Mucosa of gallbladder (tissue), 1 donor: ENCODE data around the gene PPP1CB. TPM values are rescaled to one million over a fixed set of nuclear protein-coding genes. Genes with fewer than 3 reads are reported as not detected.
"Not testable (repeated sequence)": the region's sequence is repeated elsewhere in the genome, so short reads cannot be mapped to it uniquely, and the experiment has no call there.

Experiments used
- DNase-seq: peaks from one replicate; pipeline ENCODE4 v3.0.0-alpha.2; 2020; ENCODE audit warnings: low spot score
- total RNA-seq: library from RNA; stranded (reverse); gene quantifications from one replicate; pipeline ENCODE4 v1.2.1, GENCODE V29; 2021
- donor health status: DM: no; HTN: no; CAD: no.

Gene PPP1CB
- total RNA-seq, 1 donor from 2014 or later = 395 TPM

GRCh38 chr2:28778392-28778791, 26.8 kb downstream of the PPP1CB start:
- DNase-seq = no peak

GRCh38 chr2:28779001-28779400, 27.4 kb downstream of the PPP1CB start:
- no peak for DNase-seq

DNA sequence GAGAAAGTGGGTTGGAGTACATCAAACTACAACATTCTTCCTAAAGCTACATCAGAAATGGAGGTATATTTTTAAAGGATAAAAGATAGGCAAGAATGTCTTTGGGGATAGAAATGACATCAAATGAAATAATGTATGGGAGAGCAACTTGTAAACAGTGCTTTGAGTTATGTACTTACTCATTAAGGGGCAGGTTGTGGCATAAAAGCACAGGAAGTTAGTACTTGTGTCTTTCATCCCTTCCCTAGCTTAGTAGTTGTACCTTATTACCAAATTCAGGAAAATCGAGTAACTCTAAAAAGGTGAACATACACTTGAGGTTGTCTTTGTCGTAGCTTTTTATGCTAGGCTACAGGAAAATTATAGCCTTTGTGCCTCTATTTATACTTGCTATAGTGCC, 28.9 kb downstream of the PPP1CB start:
- no peak for DNase-seq

DNA sequence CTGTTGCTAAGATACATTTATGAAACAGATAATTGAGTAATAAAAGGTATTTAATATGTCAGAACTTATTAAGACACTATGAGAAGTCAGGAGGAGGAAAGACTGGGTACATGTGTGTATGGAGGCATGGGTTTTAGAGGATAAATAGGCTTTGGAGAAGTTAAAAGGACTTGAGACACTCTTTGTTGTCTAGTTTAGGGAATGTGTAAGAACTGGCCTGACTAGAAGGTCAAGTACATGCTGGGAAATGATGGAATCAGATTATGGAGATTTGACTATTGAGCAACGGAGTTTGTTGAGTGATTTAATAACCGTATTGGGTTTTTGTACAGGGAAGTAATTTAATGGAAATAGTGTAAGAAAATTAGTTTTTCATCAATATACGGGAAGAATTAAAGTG, 30.8 kb downstream of the PPP1CB start:
- no peak for DNase-seq

- not testable (repeated sequence) for DNase-seq
These were observed 32.9 kb downstream of the PPP1CB start for GRCh38 chr2:28784570-28784969.

- no peak for DNase-seq
These were observed 45.0 kb downstream of the PPP1CB start for GRCh38 chr2:28796620-28797019.

- no peak for DNase-seq
These were observed 50.1 kb downstream of the PPP1CB start for GRCh38 chr2:28801726-28802125.

DNA sequence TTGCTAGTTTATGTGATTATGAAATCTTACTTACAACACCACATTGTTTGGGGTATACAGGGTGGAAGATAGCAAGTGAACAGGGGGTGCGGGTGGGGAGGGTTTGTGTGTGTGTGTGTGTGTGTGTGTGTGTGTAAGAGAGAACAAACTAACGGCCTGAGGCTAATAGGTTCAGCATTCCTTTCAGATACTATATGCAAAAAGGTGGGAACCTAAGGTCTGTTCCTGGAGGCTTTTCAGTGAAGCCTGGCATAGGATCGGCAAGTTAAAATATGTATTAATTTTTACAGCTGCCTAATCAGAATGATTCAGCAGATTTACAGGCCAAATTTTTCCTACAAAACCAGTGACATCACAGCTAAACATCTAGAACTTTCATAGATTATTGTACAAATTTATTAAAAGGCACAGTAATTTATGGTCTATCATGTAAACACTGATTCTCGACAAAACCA, 51.4 kb downstream of the PPP1CB start:
- DNase-seq = no peak

GRCh38 chr2:28809927-28810326, 58.3 kb downstream of the PPP1CB start:
- DNase-seq = no peak

DNA sequence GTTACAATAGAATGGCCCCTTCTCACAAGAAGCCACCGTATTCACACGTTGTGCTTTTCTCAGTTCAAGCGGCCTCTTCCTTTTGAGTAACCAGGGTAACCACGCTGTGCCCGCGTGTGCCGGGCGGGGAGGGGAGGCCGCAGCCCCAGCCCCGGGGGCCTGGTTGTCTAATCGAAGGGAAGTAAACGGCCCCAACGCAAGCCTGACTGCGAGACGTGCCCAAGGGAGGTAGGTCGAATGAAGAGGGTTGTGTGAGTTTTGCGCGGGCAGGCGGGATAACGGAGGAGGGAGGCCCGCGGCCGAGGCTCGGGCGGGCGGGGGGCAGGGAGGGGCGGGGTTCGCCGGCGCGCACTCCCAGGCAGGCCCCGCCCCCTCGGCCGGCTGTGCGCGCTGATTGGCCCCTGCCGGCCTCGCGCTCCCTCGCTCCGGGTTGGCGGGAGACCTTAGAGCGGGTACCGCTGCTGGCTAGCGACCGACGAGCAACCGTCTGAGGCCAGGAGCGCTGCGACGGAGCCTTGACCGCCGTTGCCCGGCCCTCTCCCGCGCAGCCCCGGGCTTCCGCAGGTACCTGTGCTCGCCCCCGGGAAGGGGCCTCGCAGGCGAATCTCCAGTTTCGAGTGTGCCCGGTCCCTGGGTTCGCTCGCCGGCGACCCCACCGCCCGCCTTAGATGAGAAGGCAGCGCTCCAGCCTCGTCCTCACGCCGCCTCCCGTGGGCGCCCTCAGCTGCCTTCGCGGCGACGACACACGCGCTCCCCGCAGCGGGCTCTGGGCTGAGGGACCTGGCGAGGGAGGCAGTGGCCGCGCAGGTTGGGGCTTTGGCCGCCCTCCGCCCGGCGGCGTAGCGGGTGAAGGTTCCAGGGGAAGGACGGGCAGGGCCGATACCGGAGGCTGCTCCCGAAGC, 59.0 kb downstream of the PPP1CB start, which contains the start of gene SPDYA:
TSS of gene SPDYA (plus strand) at position 451 of the 902 bp plus-strand sequence. CDS start 5,181 bp downstream, outside the sequence.
- peak; percentile 66 for DNase-seq

DNA sequence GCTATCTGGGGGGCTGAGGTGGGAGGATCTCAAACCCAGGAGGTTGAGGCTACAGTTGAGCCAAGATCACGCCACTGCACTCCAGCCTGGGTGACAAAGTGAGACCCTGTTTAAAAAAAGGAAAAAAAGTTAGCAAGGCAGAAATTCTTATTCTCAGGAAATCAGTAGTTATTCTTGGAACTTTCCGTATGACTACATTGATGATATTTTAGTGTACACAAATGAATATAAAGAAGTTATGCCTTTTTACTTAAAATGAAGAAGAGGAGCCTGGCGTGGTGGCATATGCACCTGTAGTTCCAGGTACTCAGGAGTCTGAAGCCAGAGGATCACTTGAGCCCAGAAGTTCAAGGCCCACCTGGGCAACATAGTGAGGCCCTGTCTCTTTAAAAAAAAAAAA, 66.4 kb downstream of the PPP1CB start:
- DNase-seq = no peak

- DNase-seq = peak; percentile 65
These were observed 69.8 kb downstream of the PPP1CB start for GRCh38 chr2:28821295-28821958.

DNA sequence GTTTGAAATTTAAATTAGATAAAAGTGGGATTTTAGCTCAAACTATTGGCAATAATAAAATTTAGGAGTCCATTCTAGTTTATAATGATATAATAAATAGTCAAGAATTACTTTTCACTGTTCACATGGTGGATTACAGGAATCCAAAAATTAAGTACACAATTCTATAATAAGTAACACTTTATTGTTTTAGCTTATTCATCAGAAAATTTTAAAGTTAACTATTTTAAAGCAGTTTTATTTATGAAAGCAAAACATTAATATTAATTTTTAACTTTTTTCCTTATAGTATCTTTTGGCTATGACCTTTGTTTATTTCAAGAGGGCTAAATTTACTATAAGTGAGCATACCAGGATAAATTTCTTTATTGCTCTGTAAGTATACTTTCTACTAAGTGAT, 70.4 kb downstream of the PPP1CB start:
- no peak for DNase-seq

DNA sequence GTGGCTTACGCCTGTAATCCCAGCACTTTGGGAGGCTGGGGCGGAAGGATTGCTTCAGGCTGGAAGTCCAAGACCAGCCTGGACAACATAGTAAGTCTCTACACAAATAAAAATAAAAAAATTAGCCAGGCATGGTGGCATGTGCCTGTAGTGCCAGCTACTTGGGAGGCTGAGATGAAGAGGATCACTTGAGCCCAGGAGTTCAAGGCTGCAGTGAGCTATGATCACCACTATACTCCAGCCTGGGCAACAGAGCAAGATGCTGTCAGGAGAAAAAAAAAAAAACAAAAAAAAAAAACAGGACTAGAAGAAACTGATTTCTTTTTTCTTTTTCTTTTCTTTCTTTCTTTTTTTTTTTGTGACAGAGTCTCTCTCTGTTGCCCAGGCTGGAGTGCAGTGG, 72.6 kb downstream of the PPP1CB start:
- no peak for DNase-seq

- DNase-seq = no peak
These were observed 73.2 kb downstream of the PPP1CB start for GRCh38 chr2:28824870-28825269.

GRCh38 chr2:28828382-28828781, 76.8 kb downstream of the PPP1CB start:
- no peak for DNase-seq

GRCh38 chr2:28833740-28834470, 82.3 kb downstream of the PPP1CB start:
- no peak for DNase-seq

GRCh38 chr2:28835781-28836180, 84.2 kb downstream of the PPP1CB start:
- DNase-seq = no peak

DNA sequence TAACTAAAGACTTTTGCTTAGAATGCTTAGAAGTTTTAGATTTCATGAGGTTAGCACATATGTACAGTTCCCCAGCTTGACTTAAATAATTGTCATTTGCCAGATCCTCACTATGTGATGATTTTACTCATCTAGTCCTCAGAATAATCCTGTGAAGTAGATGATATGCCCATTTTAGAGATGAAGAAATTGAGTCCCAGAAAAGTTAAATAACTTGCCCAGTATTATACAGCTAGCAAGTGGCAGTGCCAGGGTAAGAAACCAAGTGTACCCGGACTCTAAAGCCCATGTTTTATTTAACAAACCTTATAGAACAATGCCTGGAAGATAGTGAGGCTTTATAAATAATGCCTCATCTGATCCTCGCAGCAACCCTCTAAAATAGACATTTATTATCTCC, 87.3 kb downstream of the PPP1CB start:
- no peak for DNase-seq

DNA sequence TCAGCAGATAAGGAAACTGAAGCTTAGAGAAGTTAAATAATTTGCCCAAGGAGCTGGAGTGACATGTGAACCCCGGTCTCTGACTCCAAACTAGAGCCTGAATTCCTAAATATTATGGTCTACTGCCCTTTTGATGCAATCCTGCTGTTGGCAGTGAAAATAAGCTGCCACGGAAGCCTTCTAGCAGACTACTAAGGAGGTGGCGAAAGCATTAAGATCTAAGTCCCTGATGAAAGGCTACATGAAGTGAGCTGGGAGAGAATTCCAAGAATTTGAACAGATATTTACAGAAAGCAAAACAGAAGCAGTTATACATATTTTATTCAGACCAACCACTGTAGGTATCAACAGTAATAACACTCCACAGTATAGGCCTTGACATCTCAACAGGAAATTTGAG, 90.4 kb downstream of the PPP1CB start:
- DNase-seq = no peak
